ENCODE results near the gene YLPM1.

The YLPM1 gene

DNA sequence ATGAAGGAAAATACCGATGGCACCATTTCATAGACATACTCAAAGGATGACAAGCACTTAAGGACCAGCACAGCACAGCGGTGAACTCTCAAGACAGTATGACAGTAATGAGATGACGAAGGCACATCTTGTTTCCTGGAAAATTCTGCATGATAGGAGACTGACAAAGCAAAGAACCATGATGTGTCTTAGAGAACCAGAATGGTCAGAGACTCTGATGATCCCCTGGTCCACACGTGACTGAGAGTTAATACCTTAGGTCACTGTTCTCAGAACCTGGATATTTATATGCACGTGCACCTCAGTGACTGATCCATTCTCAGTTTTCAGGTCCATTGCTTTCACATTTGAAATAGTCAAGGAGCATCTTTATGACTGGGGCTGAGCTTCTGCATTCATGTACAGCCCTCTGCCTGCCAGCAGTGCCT is 77.5 kb downstream of the YLPM1 start:
- DNase-seq (ENCODE audit: low spot score) = no peak

- no peak for DNase-seq (ENCODE audit: low spot score)
These were observed 78.4 kb downstream of the YLPM1 start for GRCh38 chr14:74841230-74842207.

- peak; percentile 25 for DNase-seq (ENCODE audit: low spot score)
These were observed 80.5 kb downstream of the YLPM1 start for GRCh38 chr14:74843653-74844052.

DNA sequence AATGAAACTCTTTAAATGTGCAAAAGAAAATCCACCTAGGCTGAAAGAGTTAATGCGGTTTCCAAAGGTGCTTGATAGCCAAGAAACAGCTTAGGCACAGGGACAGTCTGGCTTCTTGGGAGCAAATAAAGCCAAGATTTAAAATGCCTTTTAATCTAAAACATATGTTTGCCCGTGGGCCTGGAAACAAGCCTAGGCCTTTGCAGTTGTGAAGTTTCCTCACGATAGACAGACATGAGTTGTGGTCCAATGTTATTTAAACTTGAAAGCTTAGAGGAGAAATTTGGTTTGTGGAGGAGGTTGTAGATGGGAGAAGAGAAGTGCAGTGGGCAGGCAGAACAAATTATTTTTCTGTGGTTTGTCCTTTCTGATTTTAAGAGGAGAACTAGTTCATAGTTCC is 83.1 kb downstream of the YLPM1 start:
- DNase-seq (ENCODE audit: low spot score) = no peak

GRCh38 chr14:74846968-74847665 is 84.0 kb downstream of the YLPM1 start:
- no peak for DNase-seq (ENCODE audit: low spot score)

DNA sequence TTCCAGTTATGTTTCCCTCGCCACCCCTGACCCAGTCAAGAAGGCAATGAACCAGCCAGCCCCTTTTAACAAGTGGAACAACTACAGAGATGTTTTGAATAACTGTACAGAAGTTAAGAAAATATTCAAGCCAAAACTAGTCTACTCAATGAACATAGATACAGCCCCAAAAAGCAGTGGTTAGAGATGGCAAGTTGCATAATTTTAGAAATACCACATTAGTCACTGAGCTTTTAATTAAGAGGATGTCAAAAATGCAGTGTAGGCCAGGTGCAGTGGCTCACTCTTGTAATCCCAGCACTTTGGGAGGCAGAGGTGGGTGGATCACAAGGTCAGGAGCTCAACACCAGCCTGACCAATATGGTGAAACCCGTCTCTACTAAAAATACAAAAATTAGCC is 85.7 kb downstream of the YLPM1 start:
- no peak for DNase-seq (ENCODE audit: low spot score)

DNA sequence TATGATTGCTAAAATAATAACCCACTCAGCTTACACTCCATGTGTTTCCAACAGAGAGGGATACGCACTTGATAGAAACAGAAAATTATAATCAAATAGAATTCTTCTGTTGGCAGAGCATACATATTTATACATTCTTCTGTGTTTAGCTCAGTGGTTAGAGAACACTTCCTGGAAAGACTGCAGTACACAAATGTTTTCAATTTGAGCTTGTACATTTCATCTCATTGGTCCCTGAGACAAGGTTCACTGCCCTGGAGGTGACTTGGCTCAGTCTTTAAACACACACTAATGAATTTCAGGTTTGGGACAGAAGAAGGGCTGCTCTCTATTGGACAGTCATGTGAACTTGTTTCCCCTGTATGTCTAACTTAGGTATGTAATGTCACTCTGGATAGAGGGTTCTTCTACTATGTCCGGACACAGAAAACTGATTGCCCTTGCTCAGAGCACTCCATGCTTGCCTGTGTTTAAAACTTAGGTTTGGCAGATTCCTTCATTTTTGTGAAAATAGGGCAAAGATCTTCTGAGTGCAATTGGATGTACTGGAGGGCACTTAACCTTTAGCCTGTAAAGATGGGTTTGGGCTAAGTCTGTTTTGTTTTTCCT is 89.9 kb downstream of the YLPM1 start:
- peak; percentile 61 for DNase-seq (ENCODE audit: low spot score)

- DNase-seq (ENCODE audit: low spot score) = no peak
These were observed 90.5 kb downstream of the YLPM1 start for GRCh38 chr14:74853581-74853980.

GRCh38 chr14:74855021-74855420 is 91.9 kb downstream of the YLPM1 start:
- no peak for DNase-seq (ENCODE audit: low spot score)

GRCh38 chr14:74855945-74856344 is 92.8 kb downstream of the YLPM1 start:
- no peak for DNase-seq (ENCODE audit: low spot score)

GRCh38 chr14:74856366-74856765 is 93.2 kb downstream of the YLPM1 start:
- DNase-seq (ENCODE audit: low spot score) = no peak

DNA sequence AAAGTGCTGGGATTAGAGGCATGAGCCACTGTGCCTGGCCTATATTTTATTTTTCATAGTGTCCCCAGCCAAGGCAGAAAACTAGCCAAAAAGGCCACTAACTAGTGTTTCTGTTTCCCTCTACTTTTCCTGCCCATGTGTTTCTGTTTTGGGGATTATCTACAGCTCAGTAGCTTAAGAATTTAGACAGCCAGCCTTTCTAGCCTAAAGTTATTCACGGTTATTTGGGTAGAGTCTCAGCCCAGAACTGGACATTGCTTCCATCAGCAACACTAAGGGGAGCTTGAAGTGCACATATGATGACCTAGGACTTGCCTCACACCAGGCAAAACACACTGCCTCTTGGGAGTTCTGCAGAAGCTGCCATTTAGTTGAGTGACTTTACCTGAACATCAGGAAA is 94.9 kb downstream of the YLPM1 start:
- no peak for DNase-seq (ENCODE audit: low spot score)

GRCh38 chr14:74859757-74860552 is 96.8 kb downstream of the YLPM1 start:
- no peak for DNase-seq (ENCODE audit: low spot score)

- DNase-seq (ENCODE audit: low spot score) = peak; percentile 74
These were observed 98.0 kb downstream of the YLPM1 start for GRCh38 chr14:74860899-74861733.

GRCh38 chr14:74861734-74862090 is 98.6 kb downstream of the YLPM1 start:
- DNase-seq (ENCODE audit: low spot score) = no peak

- no peak for DNase-seq (ENCODE audit: low spot score)
These were observed 100.2 kb downstream of the YLPM1 start for GRCh38 chr14:74863274-74863673.

DNA sequence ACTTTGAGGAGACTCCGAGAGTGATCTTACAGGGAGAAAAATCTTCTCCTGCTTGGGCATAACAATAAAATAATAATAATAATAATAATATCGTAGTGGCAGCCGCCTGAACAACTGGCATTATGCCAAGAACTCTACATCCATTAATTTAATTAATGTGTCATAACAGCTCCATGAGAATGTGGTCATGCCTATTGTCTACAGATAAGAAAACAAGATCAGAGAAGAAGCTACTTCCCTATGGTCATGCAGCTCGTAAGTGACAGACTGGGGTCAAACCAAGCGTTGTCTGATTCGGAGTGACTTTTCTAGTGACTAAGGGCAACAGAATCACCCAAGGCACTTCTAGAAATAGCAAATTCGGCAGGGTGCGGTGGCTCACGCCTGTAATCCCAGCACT is 101.1 kb downstream of the YLPM1 start:
- DNase-seq (ENCODE audit: low spot score) = no peak

DNA sequence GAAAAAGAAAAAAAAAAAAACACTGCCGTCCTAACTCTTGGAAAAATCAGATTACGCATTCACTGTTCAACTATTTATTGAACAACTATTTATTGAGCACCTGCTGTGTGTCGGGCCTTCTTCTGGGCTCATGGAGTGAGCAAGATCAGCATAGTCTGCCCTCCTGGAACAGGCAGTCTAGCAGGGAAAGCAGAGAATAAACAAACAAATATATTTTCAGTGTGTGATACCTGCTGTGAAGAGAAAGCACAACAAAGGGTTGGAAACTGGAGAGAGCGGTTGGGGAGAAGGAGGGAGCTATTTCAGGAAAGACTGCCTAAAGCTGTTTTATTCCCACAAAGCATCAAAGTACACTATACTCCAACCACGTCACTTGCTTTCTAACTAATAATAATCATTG is 102.0 kb downstream of the YLPM1 start:
- no peak for DNase-seq (ENCODE audit: low spot score)

GRCh38 chr14:74866708-74867389 is 103.7 kb downstream of the YLPM1 start:
- no peak for DNase-seq (ENCODE audit: low spot score)

GRCh38 chr14:74867673-74868072 is 104.6 kb downstream of the YLPM1 start:
- DNase-seq (ENCODE audit: low spot score) = peak; percentile 52

DNA sequence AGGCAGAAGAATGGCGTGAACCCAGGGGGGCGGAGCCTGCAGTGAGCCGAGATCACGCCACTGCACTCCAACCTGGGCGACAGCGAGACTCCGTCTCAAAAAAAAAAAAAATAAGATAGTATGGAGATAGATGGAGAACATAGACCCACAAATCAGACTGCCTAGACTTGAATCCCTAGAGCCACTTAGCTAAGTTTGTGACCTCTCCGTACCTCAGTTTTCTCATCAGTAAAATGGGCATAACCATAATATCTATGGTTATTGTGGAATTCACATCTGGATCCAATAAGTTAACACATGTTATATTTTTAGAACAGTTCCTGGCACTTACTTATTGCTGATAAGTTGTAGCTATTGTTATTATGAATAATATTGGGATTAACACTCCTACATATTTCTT is 105.6 kb downstream of the YLPM1 start:
- no peak for DNase-seq (ENCODE audit: low spot score)
